Fibroblast of skin of left quadriceps (primary cell): ENCODE data around the gene ALK.

Experiments
- DNase-seq, 2 experiments: peaks; one replicate each; pipeline ENCODE4 v3.0.0-alpha.2; 2013; ENCODE audit warnings: low read depth in 2 of 2

The ALK gene

DNA sequence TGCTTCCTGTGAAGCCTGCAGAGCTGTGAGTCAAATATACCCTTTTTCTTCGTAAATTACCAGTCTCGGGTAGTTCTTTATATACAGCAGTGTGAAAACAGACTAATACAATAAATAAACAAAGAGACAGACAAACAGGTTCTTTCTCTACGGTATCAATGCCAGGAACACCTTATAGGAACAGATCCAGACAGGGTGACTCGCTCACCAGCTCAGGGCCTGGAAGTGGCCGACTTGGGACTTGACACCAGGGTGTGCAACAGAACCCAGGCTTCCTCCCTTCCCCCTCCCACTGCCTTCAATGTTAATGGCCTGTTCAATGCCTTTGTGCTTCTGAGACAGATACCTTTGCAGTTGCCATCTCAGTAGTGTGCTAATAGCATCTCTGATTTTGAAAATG lies 309.5 kb downstream of the ALK start:
- no peak for DNase-seq

DNA sequence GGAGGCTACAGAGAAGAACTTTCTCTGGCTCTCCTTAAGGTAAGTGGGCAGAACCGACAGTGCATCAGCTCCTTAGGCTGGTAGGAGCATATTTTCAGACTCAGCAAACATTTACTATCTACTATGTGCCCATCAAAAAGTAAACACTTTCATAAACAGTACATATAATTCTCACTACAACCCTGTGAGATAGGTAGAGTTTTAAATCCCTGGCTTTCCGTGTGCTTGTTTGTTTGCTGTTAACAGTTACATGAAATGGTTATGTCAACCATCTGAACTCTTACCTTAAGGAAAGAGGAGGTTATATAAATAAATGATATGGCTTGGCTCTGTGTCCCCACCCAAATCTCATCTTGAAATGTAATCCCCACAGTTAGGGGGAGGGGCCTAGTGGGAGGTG lies 310.1 kb downstream of the ALK start:
- DNase-seq: no peak

DNA sequence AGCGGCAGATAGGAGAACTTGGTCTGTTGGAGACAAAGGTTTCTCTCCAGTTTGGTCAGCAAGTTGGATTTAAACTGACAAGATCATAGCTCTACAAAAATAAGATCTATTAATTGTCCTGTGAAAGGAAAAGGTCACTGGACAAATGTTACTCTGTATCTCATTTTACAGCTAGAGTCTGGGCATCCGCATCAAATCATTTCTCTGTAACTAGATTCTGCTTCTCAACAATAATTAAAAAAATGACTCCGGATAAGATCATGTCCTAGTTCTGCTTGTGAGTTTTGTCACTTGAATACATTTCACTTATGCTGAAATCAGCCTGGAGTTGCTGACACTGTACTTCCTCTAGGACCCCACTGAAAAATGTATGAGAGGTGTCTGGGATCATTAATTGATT lies 310.8 kb downstream of the ALK start:
- no peak for DNase-seq

DNA sequence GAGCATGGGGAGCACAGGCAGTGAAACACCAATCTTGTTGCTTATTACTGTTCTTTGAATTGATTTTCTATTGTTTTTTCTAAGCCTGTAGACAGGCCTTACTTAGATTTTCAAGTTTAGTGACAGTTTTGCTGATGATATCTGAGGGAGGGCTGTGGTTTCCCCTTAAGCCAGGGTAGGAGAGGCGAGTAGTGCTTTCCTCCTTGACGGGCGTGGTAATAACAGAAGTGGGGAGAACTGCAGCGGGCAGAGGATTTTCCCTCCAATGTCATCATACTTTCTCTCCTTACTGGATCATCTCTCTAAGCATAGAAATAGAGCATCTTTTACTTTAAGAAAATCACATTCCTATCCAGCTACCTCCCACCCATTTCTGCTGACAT lies 314.4 kb downstream of the ALK start:
- no peak for DNase-seq

DNA sequence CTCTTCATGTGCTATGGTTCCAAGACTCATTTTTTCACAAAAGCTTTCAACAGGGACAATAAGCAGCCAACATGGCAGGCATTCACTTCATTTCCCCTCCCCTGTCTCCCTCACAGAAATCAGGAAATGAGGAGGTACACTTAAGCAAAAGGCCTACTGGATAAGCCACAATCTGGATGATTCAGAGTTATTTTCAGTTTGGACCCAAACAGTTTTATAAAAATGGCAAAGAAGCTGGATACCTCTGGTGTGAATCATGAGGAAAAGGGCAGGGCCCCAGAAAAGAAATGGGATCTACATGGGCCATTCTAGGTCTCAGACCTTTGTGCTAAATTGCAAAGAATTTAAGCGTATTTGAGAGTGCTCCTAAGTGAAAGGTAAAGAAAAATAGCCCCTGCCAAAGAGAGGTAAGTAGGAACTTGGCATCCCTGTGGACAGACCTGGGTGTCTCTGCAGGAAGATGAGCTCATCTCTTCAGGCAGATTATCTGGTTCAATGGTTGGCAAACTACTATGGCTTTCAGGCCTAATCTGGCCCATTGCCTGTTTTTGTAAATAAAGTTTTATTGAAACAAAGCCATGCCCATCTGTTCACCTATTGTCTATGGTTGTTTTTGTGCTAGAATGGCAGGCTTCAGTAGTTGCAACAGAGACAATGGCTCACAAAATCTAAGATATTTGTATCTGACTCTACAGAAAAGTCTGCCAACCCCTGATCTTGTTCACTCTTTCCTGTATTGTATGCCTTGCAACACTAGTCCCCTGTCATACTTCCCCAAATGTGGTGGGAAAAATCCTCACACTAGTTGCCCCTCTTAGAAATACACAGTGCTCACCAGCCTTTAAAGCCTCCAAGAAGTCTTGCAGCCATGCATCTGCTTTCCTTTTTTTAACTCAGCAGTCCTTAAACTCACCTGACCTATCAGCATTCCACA lies 315.0 kb downstream of the ALK start:
- DNase-seq: peak; percentile 74 to 78

DNA sequence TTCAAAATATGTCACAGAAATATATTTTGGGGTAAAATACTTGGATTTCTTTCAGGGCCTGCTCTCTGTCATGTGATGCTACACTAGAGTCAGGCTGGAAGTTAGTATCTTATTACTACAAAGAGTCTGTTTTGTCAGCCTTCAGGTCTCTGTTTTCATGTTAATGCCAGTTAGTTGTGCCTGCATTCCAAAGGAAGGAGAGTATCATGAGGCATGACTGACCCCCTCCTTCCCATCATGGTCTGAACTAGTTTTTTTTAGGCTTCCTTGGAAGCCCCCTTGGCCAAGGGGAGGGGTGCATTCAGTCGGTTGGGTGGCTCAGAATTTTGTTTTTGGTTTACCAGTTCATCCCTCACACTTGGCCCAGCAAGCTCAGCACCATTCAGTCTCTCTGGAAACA lies 318.0 kb downstream of the ALK start:
- no peak for DNase-seq

DNA sequence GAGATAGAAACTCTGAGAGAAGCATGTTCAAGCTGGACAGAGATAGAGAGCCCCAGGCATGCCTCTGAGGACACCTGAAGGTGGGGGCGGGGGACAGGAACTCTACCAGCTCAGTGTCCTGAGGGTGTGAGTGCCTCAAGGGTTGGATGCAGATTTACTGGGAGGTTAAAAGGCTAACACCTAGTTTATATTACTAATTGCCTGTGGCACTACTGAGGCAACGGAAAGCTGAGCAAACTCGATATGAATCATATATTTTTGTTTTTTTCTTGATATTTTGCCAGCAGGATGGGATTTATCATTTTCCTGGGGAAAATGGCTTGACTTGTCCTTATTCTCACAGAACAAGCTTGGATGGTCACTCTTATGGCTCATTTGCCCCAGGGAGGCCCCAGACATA lies 319.5 kb downstream of the ALK start:
- no peak for DNase-seq

DNA sequence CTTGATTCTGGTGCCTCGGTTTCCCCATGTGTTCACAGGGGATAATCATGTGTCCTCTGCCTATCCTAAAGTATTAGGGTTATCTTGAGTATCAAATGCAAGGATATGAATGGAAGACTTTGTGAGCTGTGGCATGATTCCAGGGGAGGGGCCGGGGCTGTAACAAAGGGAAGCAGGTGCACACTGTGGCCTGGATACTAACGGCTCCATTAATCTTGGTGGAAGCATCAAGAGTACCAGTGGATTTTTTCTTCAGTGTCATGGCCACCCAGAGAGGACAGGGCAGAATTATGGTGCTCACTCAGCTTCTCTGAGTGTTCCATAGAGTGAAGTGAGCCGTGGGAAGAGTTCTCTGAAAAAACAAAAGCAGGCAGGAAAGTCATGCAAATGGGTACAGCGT lies 320.1 kb downstream of the ALK start:
- no peak for DNase-seq

DNA sequence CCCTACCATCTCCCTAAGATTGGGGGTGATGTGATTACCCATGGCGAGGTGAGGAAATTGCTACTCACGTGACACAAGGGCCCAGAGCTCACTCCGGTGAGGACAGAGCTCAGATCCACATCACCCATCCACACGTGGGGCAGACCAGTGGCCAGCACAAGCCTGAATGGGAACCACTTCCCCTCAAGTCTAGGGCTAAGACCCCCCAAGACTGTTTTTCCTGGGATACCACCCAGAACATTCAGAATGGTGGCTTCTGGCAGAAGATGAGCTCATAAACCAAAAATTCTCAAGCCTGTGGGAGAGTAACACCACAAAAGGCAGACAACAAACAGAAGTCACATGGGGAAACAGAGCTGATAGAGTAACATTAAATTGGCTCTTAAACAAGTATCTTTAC lies 321.4 kb downstream of the ALK start:
- no peak for DNase-seq

DNA sequence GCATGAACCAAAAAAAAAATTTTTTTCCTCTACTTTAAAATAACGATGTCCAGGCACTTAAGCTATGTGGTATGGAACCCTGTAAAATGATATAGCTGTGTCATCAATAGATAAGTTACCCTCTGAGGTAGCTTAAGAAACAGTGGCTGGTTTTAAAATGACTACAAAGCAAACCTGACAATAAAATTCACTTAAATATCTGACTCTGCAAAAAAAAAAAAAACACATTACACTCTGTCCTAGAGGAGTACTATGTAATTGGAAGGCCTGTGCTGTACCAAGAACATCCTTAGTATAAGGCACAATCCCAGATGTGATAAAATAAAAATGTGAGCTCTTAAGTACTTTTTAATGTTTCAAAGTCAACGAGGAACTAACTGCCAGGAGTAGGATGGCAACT lies 322.4 kb downstream of the ALK start:
- no peak for DNase-seq

DNA sequence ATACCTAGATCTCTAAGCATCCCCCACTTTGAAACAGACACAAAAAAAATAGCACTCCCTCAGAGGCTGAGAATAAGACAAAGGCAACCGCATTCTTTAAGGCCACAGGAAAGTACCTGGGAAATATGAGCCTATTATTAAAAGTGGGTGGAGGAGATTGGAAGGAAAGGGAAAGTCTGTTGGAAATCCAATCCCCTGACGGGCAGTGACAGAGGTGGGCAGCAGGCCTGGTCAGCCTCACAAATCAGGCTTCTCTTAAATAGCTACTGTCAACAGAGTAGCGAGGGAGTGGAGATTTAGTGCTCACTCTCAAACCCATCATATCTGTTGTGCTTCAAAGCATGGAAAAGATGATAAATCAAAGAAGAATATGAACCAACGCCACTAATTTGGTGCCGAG lies 324.4 kb downstream of the ALK start:
- DNase-seq: no peak

DNA sequence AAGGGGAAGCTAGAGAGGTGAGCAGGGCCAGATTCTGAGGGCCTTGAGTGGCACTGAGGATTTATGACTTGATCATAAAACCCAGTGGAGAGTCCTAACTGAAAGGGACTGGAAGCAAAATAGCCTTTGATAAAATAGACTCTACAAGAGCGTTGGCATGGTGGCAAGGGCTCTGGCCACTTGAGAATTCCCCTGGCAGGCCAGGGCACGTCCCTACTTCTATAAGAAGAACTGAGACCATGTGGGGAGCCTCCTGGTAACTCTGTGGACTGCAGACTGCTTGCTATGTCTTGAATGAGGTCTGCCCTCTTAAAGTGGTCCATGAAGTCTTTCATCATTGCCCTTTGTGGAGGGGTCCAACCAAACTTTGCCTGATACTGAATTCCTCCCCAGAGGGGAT lies 324.8 kb downstream of the ALK start:
- no peak for DNase-seq

DNA sequence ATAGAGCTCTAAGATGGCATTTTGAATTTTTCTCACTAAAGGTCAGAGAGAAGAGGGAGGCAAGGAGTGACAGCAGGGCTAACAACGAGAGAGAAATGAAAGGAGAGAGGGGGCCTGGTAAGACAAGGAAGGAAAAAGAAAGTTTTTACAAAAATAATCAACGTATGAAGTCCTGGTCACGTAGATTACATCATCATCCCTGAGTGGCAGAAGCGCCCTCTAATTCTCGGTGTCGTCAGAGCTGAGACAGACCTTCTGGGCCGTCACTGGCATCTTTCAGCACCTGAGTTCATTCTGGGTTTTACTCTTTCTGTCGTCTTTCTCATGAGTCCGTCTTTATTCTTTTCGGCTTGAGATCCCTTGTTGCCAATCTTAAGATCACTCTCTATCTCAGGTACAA lies 329.8 kb downstream of the ALK start:
- no peak for DNase-seq

DNA sequence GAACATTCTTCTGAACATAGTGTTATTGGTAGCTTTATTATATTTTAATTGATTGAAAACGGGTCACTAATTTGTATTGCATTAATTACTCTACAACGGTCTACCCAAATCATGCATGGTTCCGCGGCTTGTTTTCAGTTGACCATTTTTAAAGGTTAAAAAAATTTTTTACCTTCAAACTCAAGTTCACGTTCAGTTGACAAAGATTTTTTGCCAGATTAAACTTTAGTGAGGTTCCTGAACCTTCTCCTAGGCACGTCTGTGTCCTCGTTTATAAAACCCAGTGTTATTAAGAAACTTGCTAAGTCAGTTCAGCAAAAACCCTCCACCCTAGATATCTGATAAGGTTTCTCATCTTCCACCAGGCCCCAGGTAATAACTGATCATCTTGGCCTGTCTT lies 331.2 kb downstream of the ALK start:
- no peak for DNase-seq

DNA sequence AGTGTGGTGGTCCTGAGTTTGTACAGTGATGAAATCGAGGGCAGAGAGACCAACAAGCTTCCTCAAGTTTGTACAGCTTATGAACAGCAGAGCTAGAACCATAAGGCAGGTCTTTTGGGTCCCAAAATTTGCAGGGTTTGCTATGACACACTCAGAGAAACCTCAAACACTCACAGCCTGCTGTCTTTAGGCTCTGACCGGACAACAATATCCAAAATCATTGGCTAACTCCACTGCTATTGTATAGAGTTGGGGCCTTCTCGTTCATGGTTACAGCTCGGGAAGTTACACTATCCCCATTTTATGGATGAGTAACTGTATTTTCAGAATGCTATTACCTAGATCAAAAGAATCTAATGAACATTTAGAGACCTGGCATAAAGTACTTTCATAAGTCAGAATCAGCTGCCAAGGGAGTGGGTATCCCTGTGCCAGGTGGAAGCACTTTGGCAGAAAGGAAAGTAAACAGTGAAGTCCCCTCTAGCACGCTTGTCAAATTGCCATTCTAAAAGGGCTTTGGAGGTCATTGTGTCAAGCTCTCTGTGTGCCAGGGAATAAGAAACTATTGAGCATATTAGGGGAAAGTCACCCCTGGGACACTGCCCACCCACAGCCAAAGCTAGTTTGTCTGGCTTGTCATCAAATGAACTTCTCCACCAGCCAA lies 331.8 kb downstream of the ALK start:
- DNase-seq: no peak

DNA sequence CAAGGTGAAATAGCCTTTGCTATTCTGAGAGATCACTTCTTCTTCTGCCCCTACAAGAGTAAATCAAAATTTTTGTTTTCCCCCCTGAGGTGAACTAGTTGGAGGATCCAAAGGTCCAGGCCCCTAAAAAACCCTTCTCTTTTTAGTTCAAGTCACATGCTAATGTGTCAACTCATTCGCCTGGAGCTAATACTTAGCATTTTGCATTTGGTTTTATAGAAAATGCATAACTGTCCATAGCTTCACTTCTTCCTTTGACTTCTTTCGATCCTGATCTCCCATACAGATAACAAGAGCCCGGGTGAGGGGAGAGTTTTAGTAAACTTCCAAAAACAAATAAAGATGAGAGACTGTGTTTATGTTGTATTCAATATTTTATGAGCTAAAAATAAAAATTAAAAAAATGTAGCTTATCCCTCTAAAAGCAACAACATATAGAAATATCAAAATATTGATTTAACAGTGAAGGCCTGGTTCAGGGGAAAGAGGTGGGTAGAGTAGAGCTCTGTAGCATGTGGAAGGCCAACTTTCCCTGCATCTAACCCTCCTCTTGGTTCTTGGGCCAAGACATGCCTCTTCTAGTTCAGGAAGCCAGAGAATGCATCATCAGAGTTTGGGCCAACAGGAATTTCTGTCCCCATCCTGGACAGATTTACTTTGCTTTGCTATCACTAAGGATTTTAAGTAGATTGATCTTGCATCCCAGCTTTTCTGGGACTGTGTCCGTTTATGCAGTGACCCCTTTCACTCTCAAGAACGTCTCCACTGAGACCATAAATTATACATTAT lies 333.8 kb downstream of the ALK start:
- DNase-seq: no peak

DNA sequence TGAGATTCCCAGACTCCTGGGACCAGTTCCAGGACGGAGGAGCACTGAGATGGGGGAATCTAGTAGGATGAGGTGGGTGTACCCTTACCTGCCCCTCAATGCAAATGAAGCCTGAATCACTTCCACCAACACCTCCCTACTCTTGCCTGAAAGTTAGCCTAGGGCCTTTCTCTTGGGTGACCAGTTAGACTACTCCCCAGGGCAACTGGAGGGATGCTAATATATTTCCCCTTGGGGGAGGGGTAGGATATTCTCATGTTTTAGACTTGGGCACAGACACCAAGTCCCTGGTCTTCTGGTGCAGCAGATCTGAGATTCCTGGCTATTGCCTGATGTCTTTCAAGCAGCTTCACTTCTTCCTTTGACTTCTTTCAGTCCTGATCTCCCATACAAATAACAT lies 334.5 kb downstream of the ALK start:
- no peak for DNase-seq

DNA sequence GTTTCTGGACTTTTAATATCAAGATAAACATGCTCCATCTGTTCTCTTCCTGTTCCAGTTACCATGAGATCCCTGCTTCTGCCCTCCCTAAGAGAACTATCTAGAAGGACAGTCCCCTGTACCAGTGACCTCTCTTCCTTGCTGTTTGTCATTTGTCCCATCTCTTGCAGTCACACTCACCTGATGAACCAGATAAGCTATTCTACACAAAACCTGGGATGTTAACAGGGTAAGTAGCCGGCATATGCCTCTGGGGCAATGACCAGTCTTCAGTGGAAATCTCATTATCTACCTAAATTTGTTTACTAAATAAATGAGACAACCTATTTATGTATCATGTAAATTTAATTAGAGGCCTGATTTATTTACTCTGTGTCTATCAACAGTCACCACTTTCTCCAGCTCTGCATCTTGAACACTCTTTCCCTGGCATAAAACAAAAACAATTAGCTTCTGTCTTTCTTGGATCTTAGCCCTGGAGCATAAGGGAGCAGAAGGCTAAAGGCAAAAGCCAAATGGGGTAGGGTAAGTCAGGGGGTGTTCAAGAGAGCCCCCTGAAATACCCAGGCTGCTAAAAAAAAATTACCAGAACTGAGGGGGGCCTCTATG lies 337.7 kb downstream of the ALK start:
- no peak for DNase-seq

DNA sequence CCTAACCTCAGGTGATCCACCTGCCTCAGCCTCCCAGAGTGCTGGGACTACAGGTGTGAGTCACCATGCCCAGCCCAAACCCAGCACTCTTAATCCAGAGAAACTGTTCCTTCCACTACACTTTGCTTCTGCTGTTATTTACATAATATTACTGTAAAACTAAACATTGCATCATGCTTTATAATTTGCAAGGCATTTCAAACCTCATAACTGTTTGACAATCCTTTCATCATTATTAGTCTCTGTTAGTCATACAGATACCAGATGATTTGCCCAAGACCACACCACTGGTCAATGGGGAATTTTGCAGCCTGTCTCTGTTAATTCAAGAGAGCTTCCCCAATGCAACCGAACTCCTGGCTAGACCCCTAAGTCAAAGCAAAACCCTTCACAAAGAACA lies 338.3 kb downstream of the ALK start:
- peak; percentile 12 to 13 for DNase-seq

DNA sequence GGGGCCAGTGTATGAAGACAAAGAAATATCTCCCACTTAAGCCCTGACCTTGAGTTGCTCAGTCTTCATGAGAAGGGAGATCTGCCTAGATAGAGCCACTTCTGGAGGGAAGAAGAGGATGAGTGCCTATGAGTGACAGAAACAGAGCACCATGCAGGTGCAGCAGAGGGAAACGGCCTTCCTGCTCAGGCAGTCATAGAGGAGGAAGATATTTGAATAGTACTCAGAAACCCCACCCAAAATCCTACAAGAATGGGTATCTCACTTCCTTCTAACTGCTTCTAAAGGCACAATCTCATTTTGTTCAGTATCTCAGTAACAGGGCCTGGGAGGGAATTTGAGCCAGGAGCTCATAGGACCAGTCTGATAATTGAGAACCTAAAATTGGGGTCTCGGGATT lies 339.3 kb downstream of the ALK start:
- DNase-seq: no peak

DNA sequence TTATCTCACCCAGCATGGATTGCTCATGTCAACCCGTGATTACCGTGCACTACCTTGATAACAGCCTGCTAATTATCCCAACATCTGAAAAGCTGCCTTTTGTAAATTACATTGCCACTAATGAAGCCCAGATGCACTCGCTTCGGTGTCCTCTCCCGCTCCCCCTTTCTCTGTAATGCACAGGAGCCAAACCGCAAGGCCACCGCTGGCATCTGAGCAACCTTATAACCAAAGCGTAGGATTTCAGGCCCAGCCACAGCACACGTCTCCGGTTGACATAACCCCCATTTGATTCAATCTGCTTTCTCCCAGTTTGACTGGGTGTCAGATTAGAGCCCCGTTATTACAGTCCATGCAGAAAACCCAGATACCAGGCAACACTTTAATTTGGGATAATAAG lies 341.2 kb downstream of the ALK start:
- DNase-seq: peak; percentile 55 to 59

DNA sequence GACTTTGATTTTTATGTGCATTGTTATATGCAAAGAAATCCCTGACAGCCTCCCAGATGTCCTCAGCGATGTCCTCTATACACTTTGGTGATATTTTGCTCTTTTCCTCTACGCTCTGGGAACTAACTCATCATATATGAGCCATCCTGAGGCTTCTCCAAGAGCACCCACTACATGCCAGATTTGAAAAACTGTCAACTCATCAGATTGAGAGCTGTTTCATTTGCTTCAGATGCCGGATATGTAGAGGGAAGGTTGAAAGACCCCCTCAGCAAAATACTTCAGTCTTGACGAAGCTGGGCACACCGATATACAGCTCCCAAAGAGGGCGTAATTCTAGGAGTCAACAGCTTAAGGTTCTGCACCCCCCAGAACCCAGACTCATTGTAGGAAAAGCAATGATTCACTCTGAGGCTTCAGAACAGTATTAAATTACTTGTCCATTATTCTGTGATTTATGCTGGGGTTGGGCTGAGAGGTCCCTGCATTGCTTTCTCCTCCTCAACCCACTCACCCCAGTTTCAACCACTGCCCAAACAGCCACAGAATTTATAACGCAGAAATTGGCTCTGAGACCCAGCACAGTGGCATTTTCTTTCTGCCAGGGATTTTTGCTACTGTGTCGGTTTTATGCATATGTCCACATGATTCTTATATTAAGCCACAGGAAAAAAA lies 341.8 kb downstream of the ALK start:
- DNase-seq: no peak
